Right lobe of liver (tissue), 6 donors: ENCODE results near the gene COX11. TPM values are rescaled to one million over a fixed set of nuclear protein-coding genes. Genes with fewer than 3 reads are reported as not detected.

Experiments
- ATAC-seq, 4 donors: fragments of 200-7000 bp; cut with Tn5 transposase; one replicate each; pipeline ENCODE4 v1.9.1; 2020; ENCODE audit warnings: mild to moderate bottlenecking in 4 of 4, moderate library complexity in 4 of 4
- DNase-seq, 3 donors: peaks; one replicate each; pipeline ENCODE4 v3.0.0-alpha.2; 2020
- H3K27ac ChIP-seq, 3 donors: fragments of 200-600 bp; one replicate each; pipeline ENCODE4 v1.8.0; 2022
- H3K27me3 ChIP-seq, 2 donors: fragments of 200-600 bp; one replicate each; pipeline ENCODE4 v1.8.0; 2022
- H3K36me3 ChIP-seq, 4 donors: fragments of 200-600 bp; sonication (generic) in 1 of 4; one replicate each; pipeline versions ENCODE4 v1.5.1 to v1.8.0; 2017 to 2022; ENCODE audit warnings: control low read depth in 1 of 4
- H3K4me1 ChIP-seq, 4 donors: fragments of 200-600 bp; sonication (generic) in 1 of 4; one replicate each; pipeline versions ENCODE4 v1.5.1 to v1.8.0; 2017 to 2022; ENCODE audit warnings: control low read depth in 1 of 4
- H3K4me3 ChIP-seq, 3 donors: fragments of 200-600 bp; one replicate each; pipeline ENCODE4 v1.8.0; 2022
- H3K9me3 ChIP-seq, 4 donors: fragments of 200-600 bp; sonication (generic) in 1 of 4; one replicate each; pipeline versions ENCODE4 v1.5.1 to v1.8.0; 2017 to 2022; ENCODE audit warnings: control low read depth in 1 of 4
- POLR2A ChIP-seq: fragments of 450-650 bp; IDR thresholded peaks from one replicate; pipeline ENCODE4 v1.6.1; 2017; ENCODE audit warnings: antibody characterized with exemption, mild to moderate bottlenecking
- WGBS: methylation state at CpG from one replicate; pipeline ENCODE4 v1.1.6; 2018; ENCODE audit warnings: low coverage, low lambda C conversion rate; ENCODE audit not compliant: insufficient coverage; ENCODE audit errors: missing lambda C conversion rate; 5-methylcytosine and 5-hydroxymethylcytosine counted together
- intact Hi-C, 2 donors: fragments of 100-400 bp; cut with DNase I; formaldehyde crosslinking; loops; one replicate each; pipeline versions ENCODE4 v1.11.2 to v1.14.1; 2022
- small RNA-seq, 2 experiments: library from RNA; depleted of rRNA; stranded (forward); fragments of <200 nt; gene quantifications; one replicate each; pipeline ENCODE3, GENCODE V24; 2016
- total RNA-seq, 6 experiments: library from RNA; depleted of rRNA in 2 of 6; stranded (reverse); fragments of >200 nt in 2 of 6; fragmentation: NEBNext Ultra II Directional in 3 of 6; extraction: Animal tissue kit (Norgen Biotek cat#: 25700) in 3 of 6; gene quantifications; one replicate each; pipeline versions ENCODE4 v1.1.0 to v1.2.4, GENCODE V29; 2016 to 2023
- TF ChIP-seq, protein P1 (sequence below), 4 donors: fragments of 200-600 bp in 3 of 4; fragments of 450-650 bp in 1 of 4; IDR thresholded peaks; one replicate each; pipeline versions ENCODE4 v1.5.1 to v1.8.0; 2016 to 2022; ENCODE audit warnings: antibody characterized with exemption in 4 of 4, mild to moderate bottlenecking in 2 of 4
- donor health status: DM: no; HTN: yes; CAD: no.
- donor health status: DM: no; HTN: no; CAD: no.
- donor health status: DM: no; HTN: no; CAD: no.
- donor health status: DM: no; HTN: yes; CAD: no.
- donor health status: DM: no; HTN: yes; CAD: no.

The COX11 gene
- total RNA-seq, 6 experiments from 2014 or later = 20.4 to 29.1 (median 24.8) TPM

- Histone ChIP-seq H3K4me1 (no peaks in the 10 kb centered on the region), H3K27ac (no peak overlapping the region), H3K36me3 (peaks cover 0 to 69% (median 30%) of the 10 kb centered on the region in 4 donors), H3K9me3 (peaks cover 0 to 5% (median 2%) of the 10 kb centered on the region in 4 donors), H3K27me3 (no peaks in the 10 kb centered on the region), H3K4me3 (no peak overlapping the region)
- no peak for DNase-seq
- TF ChIP-seq, protein P1, sequence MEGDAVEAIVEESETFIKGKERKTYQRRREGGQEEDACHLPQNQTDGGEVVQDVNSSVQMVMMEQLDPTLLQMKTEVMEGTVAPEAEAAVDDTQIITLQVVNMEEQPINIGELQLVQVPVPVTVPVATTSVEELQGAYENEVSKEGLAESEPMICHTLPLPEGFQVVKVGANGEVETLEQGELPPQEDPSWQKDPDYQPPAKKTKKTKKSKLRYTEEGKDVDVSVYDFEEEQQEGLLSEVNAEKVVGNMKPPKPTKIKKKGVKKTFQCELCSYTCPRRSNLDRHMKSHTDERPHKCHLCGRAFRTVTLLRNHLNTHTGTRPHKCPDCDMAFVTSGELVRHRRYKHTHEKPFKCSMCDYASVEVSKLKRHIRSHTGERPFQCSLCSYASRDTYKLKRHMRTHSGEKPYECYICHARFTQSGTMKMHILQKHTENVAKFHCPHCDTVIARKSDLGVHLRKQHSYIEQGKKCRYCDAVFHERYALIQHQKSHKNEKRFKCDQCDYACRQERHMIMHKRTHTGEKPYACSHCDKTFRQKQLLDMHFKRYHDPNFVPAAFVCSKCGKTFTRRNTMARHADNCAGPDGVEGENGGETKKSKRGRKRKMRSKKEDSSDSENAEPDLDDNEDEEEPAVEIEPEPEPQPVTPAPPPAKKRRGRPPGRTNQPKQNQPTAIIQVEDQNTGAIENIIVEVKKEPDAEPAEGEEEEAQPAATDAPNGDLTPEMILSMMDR (IDR thresholded peaks at IDR 0.05) = no peak
- no peak for TF ChIP-seq POLR2A
- ATAC-seq = no peak
- intact Hi-C loops = no loop called here
- 74% methylated on average over 2 of the region's 2 CpGs for WGBS
These were observed 51.7 kb downstream of the COX11 start for GRCh38 chr17:54916721-54917120.

Small RNAs within 50 kb of the gene (small RNA-seq; reads per million reads assigned to genes)
- gene AC007485.1 = 0 reads per million in 2 experiments

Other genes with a start within 250 kb of the COX11 start
- gene TOM1L1, start 67.8 kb downstream of the COX11 start, total RNA-seq = 10 to 100 TPM; 36.5 to 74.5 (median 61.9) TPM
- gene STXBP4, start 111 bp upstream of the COX11 start, total RNA-seq = 10 to 100 TPM in 1 of 6 experiments, 1 to 10 TPM in 5; 2.2 to 14.8 (median 3.7) TPM